ES-I3 (cell line): ENCODE measurements around the gene RPS6KL1.

Experiments used
- H3K36me3 ChIP-seq: 2 replicates; pipeline ENCODE4 v1.6.1; 2013; ENCODE audit warnings: mild to moderate bottlenecking, low read length, control low read depth, moderate library complexity; ENCODE audit not compliant: insufficient read depth
- H3K4me1 ChIP-seq: 2 replicates; pipeline ENCODE4 v1.6.1; 2013; ENCODE audit warnings: mild to moderate bottlenecking, control low read depth, low read length; ENCODE audit not compliant: insufficient read depth
- H3K9ac ChIP-seq: 2 replicates; pipeline ENCODE4 v1.6.1; 2013; ENCODE audit warnings: low read depth, mild to moderate bottlenecking, low read length, moderate library complexity
- H3K9me3 ChIP-seq: 2 replicates; pipeline ENCODE4 v1.6.1; 2013; ENCODE audit warnings: mild to moderate bottlenecking, low read length, moderate library complexity; ENCODE audit not compliant: control insufficient read depth, insufficient read depth

The RPS6KL1 gene

GRCh38 chr14:74861734-74862090 lies 61.3 kb downstream of the RPS6KL1 start:
- H3K9me3 ChIP-seq, result no peaks in the 10 kb centered on the region
- H3K4me1 ChIP-seq, result no peaks in the 10 kb centered on the region
- no peak overlapping the region for H3K9ac ChIP-seq
- H3K36me3 ChIP-seq, result no peaks in the 10 kb centered on the region

- H3K9me3 ChIP-seq, result no peaks in the 10 kb centered on the region
- H3K4me1 ChIP-seq, result no peaks in the 10 kb centered on the region
- H3K36me3 ChIP-seq, result no peaks in the 10 kb centered on the region
- H3K9ac ChIP-seq, result no peak overlapping the region
Observed at GRCh38 chr14:74860899-74861733, 61.9 kb downstream of the RPS6KL1 start.

- Histone ChIP-seq H3K9me3 (no peaks in the 10 kb centered on the region), H3K4me1 (no peaks in the 10 kb centered on the region), H3K9ac (no peak overlapping the region), H3K36me3 (no peaks in the 10 kb centered on the region)
Observed at GRCh38 chr14:74859757-74860552, 63.1 kb downstream of the RPS6KL1 start.

- no peak overlapping the region for H3K9ac ChIP-seq
Observed at GRCh38 chr14:74858022-74858421, 65.0 kb downstream of the RPS6KL1 start.

GRCh38 chr14:74856366-74856765 lies 66.7 kb downstream of the RPS6KL1 start:
- Histone ChIP-seq H3K9ac (no peak overlapping the region), H3K36me3 (no peaks in the 10 kb centered on the region), H3K9me3 (no peaks in the 10 kb centered on the region), H3K4me1 (no peaks in the 10 kb centered on the region)

More at GRCh38 chr14:74858022-74858421, 65.0 kb downstream of the RPS6KL1 start:
- Histone ChIP-seq H3K36me3 (no peaks in the 10 kb centered on the region), H3K9me3 (no peaks in the 10 kb centered on the region), H3K4me1 (no peaks in the 10 kb centered on the region)

GRCh38 chr14:74855945-74856344 lies 67.1 kb downstream of the RPS6KL1 start:
- no peaks in the 10 kb centered on the region for H3K9me3 ChIP-seq
- no peaks in the 10 kb centered on the region for H3K4me1 ChIP-seq
- H3K9ac ChIP-seq, result no peak overlapping the region
- no peaks in the 10 kb centered on the region for H3K36me3 ChIP-seq

- H3K4me1 ChIP-seq, result no peaks in the 10 kb centered on the region
- H3K9me3 ChIP-seq, result no peaks in the 10 kb centered on the region
- H3K9ac ChIP-seq, result no peak overlapping the region
- H3K36me3 ChIP-seq, result no peaks in the 10 kb centered on the region
Observed at GRCh38 chr14:74855021-74855420, 68.0 kb downstream of the RPS6KL1 start.
